Fibroblast of gingiva (primary cell): ENCODE results near the gene PRDX2.

Experiments used
- DNase-seq: peaks from one replicate; pipeline ENCODE4 v3.0.0-alpha.2; 2011; ENCODE audit warnings: low read depth

Gene PRDX2

GRCh38 chr19:12752056-12752781 lies 49.4 kb downstream of the PRDX2 start:
- no peak for DNase-seq

- DNase-seq, result no peak
Measured at GRCh38 chr19:12751635-12752034, 50.0 kb downstream of the PRDX2 start, which contains the start of gene BEST2. BEST2 (plus strand) TSS chr19:12751791; CDS start chr19:12752593, 802 bp downstream.

DNA sequence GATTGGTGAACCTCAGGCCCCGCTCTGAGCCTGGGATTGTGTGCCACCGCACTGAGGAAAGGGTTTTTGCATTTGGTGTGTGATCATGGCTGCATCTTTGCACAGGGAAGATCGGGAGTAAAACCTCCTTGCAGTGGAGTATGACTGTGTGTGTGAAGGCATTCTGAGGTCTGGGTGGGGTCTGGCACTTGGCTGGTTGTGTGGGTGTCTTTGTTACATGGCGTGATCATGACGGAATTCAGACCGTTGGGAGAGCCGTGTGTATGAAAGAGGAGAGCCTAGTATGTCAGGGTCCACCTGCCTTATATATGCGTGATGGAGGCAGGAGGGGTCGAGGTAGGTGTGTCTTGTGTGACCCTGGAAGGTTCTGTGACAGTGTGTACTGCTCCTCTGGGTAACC lies 50.7 kb downstream of the PRDX2 start:
- DNase-seq, result no peak

GRCh38 chr19:12749938-12750521 lies 51.6 kb downstream of the PRDX2 start:
- DNase-seq, result peak; percentile 68

- DNase-seq, result no peak
Measured at GRCh38 chr19:12748489-12748888, 53.1 kb downstream of the PRDX2 start.
